ENCODE measurements around the gene PML.

GRCh38 chr15:73992594-73992898 is 2.0 kb upstream of the PML start:
- no peak for TF ChIP-seq PAX5 (IDR thresholded peaks at IDR 0.05; ENCODE audit: insufficient read depth, low read length, severe bottlenecking)
- TF ChIP-seq POLR2A (IDR thresholded peaks at IDR 0.05; ENCODE audit: low read depth, low read length), result no peak

Data from GM12891 (cell line).